BJ (cell line): Measurements from ENCODE around the gene GRAP2. TPM values are rescaled to one million over a fixed set of nuclear protein-coding genes. Genes with fewer than 3 reads are reported as not detected.

Experiments used
- CTCF ChIA-PET: fragments of 350-600 bp; formaldehyde crosslinking; extraction: SDS; loops from one replicate; lab custom pipeline; 2021; ENCODE audit warnings: antibody characterized with exemption, inconsistent platforms; lab: Yijun Ruan, JAX
- POLR2A ChIA-PET: fragments of 300-600 bp; sonication (Branson Sonifier 250); formaldehyde crosslinking; extraction: SDS; loops from one replicate; lab custom pipeline; 2021; ENCODE audit warnings: antibody characterized with exemption; lab: Charles Lee
- DNase-seq: peaks from one replicate; pipeline ENCODE4 v3.0.0-alpha.2; 2011; ENCODE audit warnings: low read depth
- H3K27me3 ChIP-seq: 2 replicates; pipeline ENCODE4 v1.6.0; 2011; ENCODE audit warnings: low read length; ENCODE audit not compliant: control insufficient read depth, insufficient read depth
- H3K36me3 ChIP-seq: 2 replicates; pipeline ENCODE4 v1.5.1; 2011; ENCODE audit warnings: low read length; ENCODE audit not compliant: control insufficient read depth, insufficient read depth
- H3K4me3 ChIP-seq: 2 replicates; pipeline ENCODE4 v1.5.1; 2011; ENCODE audit warnings: low read depth, mild to moderate bottlenecking, control low read depth, low read length
- polyA plus RNA-seq: library from polyadenylated mRNA; depleted of rRNA; stranded (reverse); fragments of >200 nt; gene quantifications from 2 replicates; pipeline ENCODE4 v1.2.3, GENCODE V29; 2011
- TF ChIP-seq, protein P1 (sequence below): IDR thresholded peaks from 2 replicates; pipeline ENCODE4 v1.5.1; 2011; ENCODE audit warnings: low read depth, mild to moderate bottlenecking, control low read depth, inconsistent platforms, low read length, moderate library complexity; ENCODE audit not compliant: insufficient read depth

Gene GRAP2
- polyA plus RNA-seq, 1 experiment, result not detected

DNA sequence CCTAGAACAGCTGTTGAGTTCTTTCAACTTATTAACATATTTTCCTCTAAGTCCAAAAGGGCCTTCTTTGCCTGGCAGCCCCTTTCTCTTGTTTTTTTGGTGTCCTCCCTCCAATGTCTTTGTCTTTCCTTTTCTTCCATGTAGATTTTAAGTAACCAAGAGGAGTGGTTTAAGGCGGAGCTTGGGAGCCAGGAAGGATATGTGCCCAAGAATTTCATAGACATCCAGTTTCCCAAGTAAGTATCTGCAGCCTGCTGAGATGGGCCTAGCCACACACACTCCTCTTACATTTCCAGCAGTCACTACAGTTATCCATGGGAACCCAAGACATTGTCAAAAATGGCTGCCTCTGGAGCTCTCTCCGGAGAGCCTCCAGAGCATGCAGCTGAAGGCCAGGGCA lies 54.8 kb downstream of the GRAP2 start:
- Histone ChIP-seq H3K4me3 (no peak overlapping the region), H3K27me3 (peaks cover 4% of the 10 kb centered on the region; the same call in 1 of the 2 replicates), H3K36me3 (no peaks in the 10 kb centered on the region)
- ChIA-PET POLR2A (no interaction called here), CTCF (interaction anchor here (1.3 kb wide), 1 partner anchor 22 kb away, joined by 3 read pairs; no protein-coding TSS in a partner anchor)
- TF ChIP-seq, protein P1, sequence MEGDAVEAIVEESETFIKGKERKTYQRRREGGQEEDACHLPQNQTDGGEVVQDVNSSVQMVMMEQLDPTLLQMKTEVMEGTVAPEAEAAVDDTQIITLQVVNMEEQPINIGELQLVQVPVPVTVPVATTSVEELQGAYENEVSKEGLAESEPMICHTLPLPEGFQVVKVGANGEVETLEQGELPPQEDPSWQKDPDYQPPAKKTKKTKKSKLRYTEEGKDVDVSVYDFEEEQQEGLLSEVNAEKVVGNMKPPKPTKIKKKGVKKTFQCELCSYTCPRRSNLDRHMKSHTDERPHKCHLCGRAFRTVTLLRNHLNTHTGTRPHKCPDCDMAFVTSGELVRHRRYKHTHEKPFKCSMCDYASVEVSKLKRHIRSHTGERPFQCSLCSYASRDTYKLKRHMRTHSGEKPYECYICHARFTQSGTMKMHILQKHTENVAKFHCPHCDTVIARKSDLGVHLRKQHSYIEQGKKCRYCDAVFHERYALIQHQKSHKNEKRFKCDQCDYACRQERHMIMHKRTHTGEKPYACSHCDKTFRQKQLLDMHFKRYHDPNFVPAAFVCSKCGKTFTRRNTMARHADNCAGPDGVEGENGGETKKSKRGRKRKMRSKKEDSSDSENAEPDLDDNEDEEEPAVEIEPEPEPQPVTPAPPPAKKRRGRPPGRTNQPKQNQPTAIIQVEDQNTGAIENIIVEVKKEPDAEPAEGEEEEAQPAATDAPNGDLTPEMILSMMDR, result no peak
- DNase-seq, result no peak

DNA sequence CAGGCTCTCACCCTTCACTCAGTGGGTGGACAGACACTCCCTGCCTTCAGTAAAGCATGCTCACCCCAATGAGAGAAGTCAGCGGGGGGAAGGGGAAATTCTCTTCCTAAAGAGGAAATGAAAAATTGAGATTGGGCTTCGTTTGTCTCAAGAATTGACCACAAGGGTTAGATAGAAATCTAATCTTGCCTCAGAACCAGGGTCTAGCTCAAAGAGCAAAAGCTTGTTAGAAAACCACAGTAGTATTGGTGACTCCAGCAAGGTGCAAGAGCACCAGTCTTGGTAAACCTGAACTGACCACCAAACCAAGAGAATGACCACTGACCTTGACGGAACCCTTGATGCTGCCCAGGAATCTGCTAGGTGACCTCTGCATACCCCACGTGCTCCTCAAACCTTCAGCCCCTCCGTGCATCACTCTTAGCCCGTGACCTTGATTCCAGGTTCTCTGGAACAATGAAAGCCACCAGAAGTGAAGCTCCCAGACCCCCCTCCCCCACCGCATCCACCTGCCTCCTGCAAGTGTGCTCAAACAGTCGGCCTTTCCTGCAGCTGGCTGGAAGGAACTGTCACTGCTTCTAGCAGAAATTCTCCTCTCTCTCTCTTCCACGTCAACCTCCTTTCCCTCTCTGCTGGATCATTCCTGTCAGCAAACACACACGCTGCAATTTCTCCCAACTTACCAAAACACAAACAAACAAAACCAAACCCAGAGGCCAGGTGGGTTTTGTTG lies 56.2 kb downstream of the GRAP2 start:
- Histone ChIP-seq H3K27me3 (peaks cover 4% of the 10 kb centered on the region; the same call in 1 of the 2 replicates), H3K36me3 (no peaks in the 10 kb centered on the region), H3K4me3 (no peak overlapping the region)
- TF ChIP-seq, protein P1, result no peak
- POLR2A ChIA-PET, result no interaction called here
- no peak for DNase-seq
- CTCF ChIA-PET, result interaction anchor here (0.7 kb wide), 1 partner anchor 79 kb away, joined by 3 read pairs; no protein-coding TSS in a partner anchor

DNA sequence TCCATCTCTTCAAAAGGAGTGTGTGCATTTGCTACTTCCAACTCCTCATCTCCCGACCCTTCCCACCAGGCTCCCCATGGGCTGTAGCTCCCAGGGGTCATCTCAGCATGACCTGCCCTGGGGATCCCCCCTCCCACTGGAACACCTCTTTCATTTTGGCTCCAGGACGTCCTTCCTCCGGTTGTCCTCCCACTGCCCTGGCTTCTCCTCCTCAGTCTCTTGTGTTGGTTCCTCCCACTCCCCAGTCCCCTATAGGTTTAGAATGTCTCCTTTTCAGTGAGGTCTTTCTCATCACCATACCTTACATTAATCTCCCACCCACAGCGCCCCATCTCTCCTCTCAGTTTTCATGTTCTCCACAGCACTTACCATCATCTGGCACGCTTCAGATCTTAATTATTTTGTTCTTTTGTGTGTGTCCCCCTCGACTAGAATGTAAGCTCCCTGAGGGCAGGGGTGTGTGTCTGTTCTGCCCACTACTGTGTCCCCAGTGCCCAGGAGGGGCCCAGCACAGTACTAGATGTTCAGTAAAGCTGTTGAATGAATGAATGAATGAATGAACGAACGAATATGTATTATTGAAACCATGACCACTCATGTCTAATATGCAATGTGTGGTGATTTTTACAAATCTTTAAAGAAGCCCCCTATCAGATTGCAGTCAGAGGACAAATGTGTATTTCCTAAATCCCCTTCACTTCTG lies 57.3 kb downstream of the GRAP2 start:
- Histone ChIP-seq H3K27me3 (no peaks in the 10 kb centered on the region; the same call in 1 of the 2 replicates), H3K36me3 (no peaks in the 10 kb centered on the region), H3K4me3 (no peak overlapping the region)
- DNase-seq, result no peak
- TF ChIP-seq, protein P1, result no peak
- ChIA-PET POLR2A (no interaction called here), CTCF (interaction anchor here (0.7 kb wide), 1 partner anchor 78 kb away, joined by 3 read pairs; no protein-coding TSS in a partner anchor)

DNA sequence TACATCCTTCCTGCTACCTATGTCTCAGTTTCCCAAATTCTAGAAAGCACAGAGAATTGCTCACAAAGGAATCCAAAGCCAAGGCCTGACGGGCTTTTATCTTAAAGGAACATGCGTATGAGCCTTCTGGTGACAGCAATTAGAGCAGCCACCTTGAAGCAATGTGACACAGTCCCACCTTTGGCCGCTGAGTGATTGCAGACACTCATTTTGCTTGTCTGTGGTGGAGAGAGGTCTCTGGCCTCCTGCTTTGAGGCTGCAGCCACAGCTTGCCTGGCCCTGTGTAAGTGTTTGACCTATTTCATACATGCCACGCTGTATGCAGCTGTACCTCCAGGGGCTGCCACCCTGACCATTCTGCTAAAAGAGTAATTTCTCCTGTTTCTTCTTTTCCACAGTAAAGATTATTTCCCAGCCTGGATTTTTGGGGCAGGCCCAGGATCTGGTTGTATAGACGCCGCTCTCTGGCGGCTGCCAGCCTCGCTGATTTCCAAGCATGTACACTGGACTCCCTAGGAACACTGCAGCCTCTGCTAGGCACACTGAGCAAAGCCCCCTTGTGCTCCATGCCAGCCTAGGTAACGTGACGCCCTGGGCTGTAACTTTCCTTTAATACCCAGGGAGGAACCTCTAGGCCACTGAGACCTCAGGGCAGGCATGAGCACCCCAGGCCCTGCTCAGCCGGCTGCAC lies 58.2 kb downstream of the GRAP2 start:
- Histone ChIP-seq H3K27me3 (no peaks in the 10 kb centered on the region; the same call in 1 of the 2 replicates), H3K36me3 (no peaks in the 10 kb centered on the region), H3K4me3 (no peak overlapping the region)
- no peak for DNase-seq
- TF ChIP-seq, protein P1, result no peak
- CTCF ChIA-PET, result interaction anchor here (1.0 to 1.2 kb wide), 2 partner anchors 9 to 10 kb away, joined by 3 read pairs; no protein-coding TSS in a partner anchor
- POLR2A ChIA-PET, result no interaction called here
